Caco-2 (cell line): ENCODE measurements around the gene KRTAP19-4. TPM values are rescaled to one million over a fixed set of nuclear protein-coding genes. Genes with fewer than 3 reads are reported as not detected.

Experiments
- BruUV-seq: library from RNA; stranded (reverse); fragments of 400-500 nt; replicated peaks from 2 replicates; lab custom pipeline; 2021; lab: Mats Ljungman, UMichigan
- CTCF ChIA-PET: fragments of 300-600 bp; sonication (Branson Sonifier 250); formaldehyde crosslinking; loops from one replicate; lab custom pipeline; 2022; ENCODE audit warnings: antibody characterized with exemption; lab: Charles Lee
- POLR2A ChIA-PET: fragments of 300-600 bp; sonication (Branson Sonifier 250); formaldehyde crosslinking; loops from one replicate; lab custom pipeline; 2022; ENCODE audit warnings: antibody characterized with exemption; lab: Charles Lee
- DNase-seq, 2 experiments: peaks; one replicate each; pipeline versions ENCODE4 v3.0.0 to v3.0.0-alpha.2; 2020 to 2022
- H3K27me3 ChIP-seq: replicated peaks from 2 replicates; pipeline ENCODE4 v1.6.0; 2011; ENCODE audit warnings: low read length; ENCODE audit not compliant: control insufficient read depth, insufficient read depth
- H3K36me3 ChIP-seq: 2 replicates; pipeline ENCODE4 v1.5.1; 2011; ENCODE audit warnings: low read length; ENCODE audit not compliant: control insufficient read depth, insufficient read depth
- H3K4me1 ChIP-seq: fragments of 250-450 bp; sonication (Bioruptor Pico); 2 replicates; pipeline ENCODE4 v1.5.1; 2020; ENCODE audit warnings: mild to moderate bottlenecking
- H3K4me3 ChIP-seq: 2 replicates; pipeline ENCODE4 v1.5.1; 2011; ENCODE audit warnings: low read depth, mild to moderate bottlenecking, control low read depth, low read length
- H3K9me3 ChIP-seq: fragments of 250-450 bp; sonication (Bioruptor Pico); 2 replicates; pipeline ENCODE4 v1.5.1; 2020; ENCODE audit warnings: mild to moderate bottlenecking, moderate library complexity
- H3K27ac Mint-ChIP-seq: one replicate; pipeline ENCODE4 v1.8.0; 2022; ENCODE audit warnings: mixed read lengths; ENCODE audit not compliant: unreplicated experiment
- H3K27me3 Mint-ChIP-seq: one replicate; pipeline ENCODE4 v1.8.0; 2022; ENCODE audit warnings: mixed read lengths; ENCODE audit not compliant: insufficient read depth, unreplicated experiment
- H3K36me3 Mint-ChIP-seq: one replicate; pipeline ENCODE4 v1.8.0; 2022; ENCODE audit warnings: mild to moderate bottlenecking, mixed read lengths; ENCODE audit not compliant: insufficient read depth, unreplicated experiment
- H3K4me1 Mint-ChIP-seq: one replicate; pipeline ENCODE4 v1.8.0; 2022; ENCODE audit warnings: low read depth, mixed read lengths; ENCODE audit not compliant: unreplicated experiment
- H3K4me3 Mint-ChIP-seq: one replicate; pipeline ENCODE4 v1.8.0; 2022; ENCODE audit warnings: mild to moderate bottlenecking, moderate library complexity, mixed read lengths; ENCODE audit not compliant: unreplicated experiment
- H3K9me3 Mint-ChIP-seq: one replicate; pipeline ENCODE4 v1.8.0; 2022; ENCODE audit warnings: mixed read lengths; ENCODE audit not compliant: unreplicated experiment
- CTCF ChIP-seq, 2 experiments: fragments of 200-600 bp in 1 of 2; IDR thresholded peaks; 1 replicate in 1 of 2; 2 replicates in 1 of 2; pipeline versions ENCODE4 v1.5.1 to v1.8.0; 2011 to 2022; ENCODE audit warnings: antibody characterized with exemption in 1 of 2, control low read depth in 1 of 2, inconsistent platforms in 1 of 2, low read depth in 1 of 2, low read length in 1 of 2, mild to moderate bottlenecking in 1 of 2, moderate library complexity in 1 of 2; ENCODE audit not compliant: insufficient read depth in 1 of 2, severe bottlenecking in 1 of 2, unreplicated experiment in 1 of 2
- intact Hi-C: fragments of 100-400 bp; cut with micrococcal nuclease; formaldehyde crosslinking; loops from one replicate; pipeline ENCODE4 v1.10.0; 2022; ENCODE audit not compliant: unreplicated experiment
- total RNA-seq: library from RNA; stranded (reverse); gene quantifications from 2 replicates; pipeline ENCODE4 v1.2.3, GENCODE V29; 2022

KRTAP19-4 gene
- total RNA-seq, 1 experiment from 2014 or later: not detected

- ChIA-PET CTCF (no interaction called here), POLR2A (no interaction called here)
- H3K9me3 ChIP-seq: no peaks in the 10 kb centered on the region
- peaks cover 4% of the 10 kb centered on the region for H3K27me3 Mint-ChIP-seq
- DNase-seq: no peak
- no peaks in the 10 kb centered on the region for H3K4me1 Mint-ChIP-seq
- no peaks in the 10 kb centered on the region for H3K36me3 ChIP-seq
- no peak for TF ChIP-seq CTCF (IDR thresholded peaks at IDR 0.05; ENCODE audit: insufficient read depth in 1 of 2, low read depth in 1 of 2, low read length in 1 of 2, severe bottlenecking in 1 of 2, unreplicated experiment in 1 of 2)
- H3K9me3 Mint-ChIP-seq: no peaks in the 10 kb centered on the region
- H3K4me1 ChIP-seq: no peaks in the 10 kb centered on the region
- intact Hi-C loops: no loop called here
- H3K27ac Mint-ChIP-seq: no peak overlapping the region
- no peaks in the 10 kb centered on the region for H3K36me3 Mint-ChIP-seq
- BruUV-seq: no TSS peak
- H3K4me3 Mint-ChIP-seq: no peak overlapping the region
- H3K4me3 ChIP-seq: no peak overlapping the region
- H3K27me3 ChIP-seq: no peaks in the 10 kb centered on the region
Measured at GRCh38 chr21:30482130-30482529, 14.8 kb downstream of the KRTAP19-4 start.

GRCh38 chr21:30480145-30480544 lies 16.8 kb downstream of the KRTAP19-4 start, which contains the start of gene KRTAP19-1:
TSS of gene KRTAP19-1 (minus strand) at chr21:30480367. CDS start at chr21:30480317, 50 bp downstream.
- no peak within 1 kb of the TSS for H3K4me3 ChIP-seq
- POLR2A ChIA-PET: no interaction called here
- H3K9me3 ChIP-seq: no peaks in the 10 kb centered on the region
- no peaks in the 10 kb centered on the region for H3K36me3 ChIP-seq
- no TSS peak for BruUV-seq
- TF ChIP-seq CTCF (IDR thresholded peaks at IDR 0.05; ENCODE audit: insufficient read depth in 1 of 2, low read depth in 1 of 2, low read length in 1 of 2, severe bottlenecking in 1 of 2, unreplicated experiment in 1 of 2): no peak
- intact Hi-C loops: no loop called here
- H3K27ac Mint-ChIP-seq: no peak within 1 kb of the TSS
- no peak for DNase-seq
- no peaks in the 10 kb centered on the region for H3K9me3 Mint-ChIP-seq
- no peaks in the 10 kb centered on the region for H3K36me3 Mint-ChIP-seq
- H3K4me1 ChIP-seq: no peaks in the 10 kb centered on the region
- H3K27me3 Mint-ChIP-seq: peaks cover 9% of the 10 kb centered on the region
- H3K4me3 Mint-ChIP-seq: no peak within 1 kb of the TSS
- H3K4me1 Mint-ChIP-seq: no peaks in the 10 kb centered on the region
- no peaks in the 10 kb centered on the region for H3K27me3 ChIP-seq
- CTCF ChIA-PET: no interaction called here

GRCh38 chr21:30479259-30479658 lies 17.7 kb downstream of the KRTAP19-4 start:
- Mint-ChIP-seq H3K4me1 (no peaks in the 10 kb centered on the region), H3K27ac (no peak overlapping the region), H3K27me3 (peaks cover 9% of the 10 kb centered on the region), H3K4me3 (no peak overlapping the region), H3K36me3 (no peaks in the 10 kb centered on the region), H3K9me3 (no peaks in the 10 kb centered on the region)
- BruUV-seq: no TSS peak
- Histone ChIP-seq H3K36me3 (no peaks in the 10 kb centered on the region), H3K4me3 (no peak overlapping the region), H3K9me3 (no peaks in the 10 kb centered on the region), H3K27me3 (no peaks in the 10 kb centered on the region), H3K4me1 (no peaks in the 10 kb centered on the region)
- TF ChIP-seq CTCF (IDR thresholded peaks at IDR 0.05; ENCODE audit: insufficient read depth in 1 of 2, low read depth in 1 of 2, low read length in 1 of 2, severe bottlenecking in 1 of 2, unreplicated experiment in 1 of 2): no peak
- ChIA-PET CTCF (no interaction called here), POLR2A (no interaction called here)
- no peak for DNase-seq
- intact Hi-C loops: no loop called here
